NCI-H2196 treated with DMSO at 0.1 percent for 48 hours (cell line): ENCODE measurements around the gene KBTBD12.

Experiments used
- DNase-seq: peaks from one replicate; lab custom pipeline; 2025; ENCODE audit not compliant: unreplicated experiment; lab: John Stamatoyannopoulos, UW

KBTBD12 gene

DNA sequence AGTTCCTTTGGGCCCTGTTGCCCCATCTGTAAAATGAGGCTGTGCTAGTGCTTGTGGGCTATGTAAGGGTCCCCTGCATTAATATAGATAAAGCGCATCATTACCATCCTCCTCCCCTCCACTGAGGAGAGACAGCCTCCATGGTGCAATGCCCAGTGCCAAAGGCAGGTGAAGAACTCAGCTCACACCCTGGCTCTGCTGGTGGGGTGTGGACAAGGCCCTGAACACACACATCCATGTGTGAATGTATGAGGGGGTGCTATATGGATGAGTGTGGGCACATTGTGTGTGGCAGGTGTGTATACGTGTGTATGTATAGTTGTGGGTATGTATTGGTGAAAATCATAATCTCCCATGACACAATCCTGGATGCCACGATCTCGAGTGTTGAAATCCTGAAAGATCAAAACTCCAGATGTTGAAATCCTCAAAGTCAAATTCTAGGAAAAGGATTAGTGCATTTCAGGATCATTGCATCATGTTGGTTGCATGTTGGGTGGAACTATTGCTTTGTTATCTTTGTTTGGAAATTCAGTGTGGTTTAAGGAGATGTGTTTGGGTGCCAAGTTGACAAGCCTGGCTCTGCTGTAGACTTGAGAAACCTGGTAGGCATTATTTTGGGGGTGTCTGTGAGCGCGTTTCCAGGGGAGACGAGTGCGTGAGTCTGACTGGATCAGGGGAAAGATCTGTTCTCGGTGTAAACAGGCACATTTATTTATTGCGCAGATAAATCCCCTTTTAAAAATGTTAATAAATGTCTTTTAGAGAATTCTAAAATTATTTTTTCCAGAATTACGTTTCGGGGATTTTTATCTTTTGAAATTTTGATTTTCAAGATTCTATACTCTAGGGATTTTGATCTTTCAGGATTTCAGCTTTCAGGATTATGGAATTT lies 95.2 kb downstream of the KBTBD12 start:
- no peak for DNase-seq

GRCh38 chr3:128011140-128011539 lies 96.1 kb downstream of the KBTBD12 start:
- DNase-seq, result no peak

- DNase-seq, result no peak
These were observed 97.0 kb downstream of the KBTBD12 start for GRCh38 chr3:128012050-128012449.

DNA sequence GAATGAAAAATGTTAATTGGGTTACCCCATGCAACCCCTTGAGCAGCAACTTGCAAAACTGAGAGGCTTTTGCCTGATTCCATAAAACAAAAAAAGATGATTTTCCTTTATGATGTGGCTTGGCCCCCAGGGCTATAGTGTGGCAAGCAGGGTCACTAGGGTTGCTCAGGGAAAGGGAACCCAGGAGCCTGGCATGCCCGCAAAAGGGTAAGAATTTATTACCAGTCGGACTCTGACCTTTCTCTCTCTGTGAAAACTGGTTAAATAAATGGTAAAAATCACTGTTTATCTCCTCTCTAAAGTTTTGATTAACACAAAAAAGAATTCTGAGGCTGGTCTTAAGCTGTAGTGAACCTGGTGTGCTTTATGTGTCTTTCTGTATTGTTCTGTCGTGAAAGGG lies 99.5 kb downstream of the KBTBD12 start:
- no peak for DNase-seq

DNA sequence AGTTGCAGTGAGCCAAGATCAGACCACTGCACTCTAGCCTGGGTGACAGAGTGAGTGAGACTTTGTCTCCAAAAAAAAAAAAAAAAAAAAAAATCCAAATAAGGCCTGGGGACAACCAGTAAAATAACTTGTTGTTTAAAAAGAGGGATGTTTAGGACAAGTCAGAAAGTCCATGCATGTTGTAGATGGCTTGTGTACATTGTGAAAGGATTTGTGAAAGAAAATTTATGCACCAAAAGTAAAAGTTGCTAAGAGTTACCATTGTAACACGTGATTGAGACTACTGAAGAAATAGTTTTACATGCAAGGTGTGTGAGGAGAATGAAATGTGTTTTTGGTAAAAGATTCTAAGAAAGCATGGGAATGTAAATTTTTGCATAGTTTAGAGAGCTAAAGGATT lies 101.5 kb downstream of the KBTBD12 start:
- no peak for DNase-seq

GRCh38 chr3:128021768-128022372 lies 106.8 kb downstream of the KBTBD12 start:
- DNase-seq, result no peak

DNA sequence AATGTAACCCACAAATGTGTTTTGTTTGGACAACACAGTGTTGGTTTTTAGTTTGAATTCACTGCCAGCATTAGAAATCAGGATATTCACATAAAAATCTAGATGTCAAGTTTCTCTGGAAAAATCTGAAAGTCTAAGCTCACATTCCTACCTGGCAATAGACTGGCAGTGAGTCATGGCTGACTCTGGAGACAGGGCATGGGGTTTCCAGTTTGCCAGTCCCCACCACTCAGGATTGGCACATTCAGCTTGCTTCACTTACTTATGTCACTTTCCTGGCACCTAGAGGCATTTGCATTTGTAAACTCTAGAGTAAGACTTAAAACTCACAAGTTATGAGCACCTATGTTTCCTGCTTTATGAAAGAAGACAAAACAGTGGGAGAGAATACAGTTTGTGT lies 118.1 kb downstream of the KBTBD12 start:
- no peak for DNase-seq

DNA sequence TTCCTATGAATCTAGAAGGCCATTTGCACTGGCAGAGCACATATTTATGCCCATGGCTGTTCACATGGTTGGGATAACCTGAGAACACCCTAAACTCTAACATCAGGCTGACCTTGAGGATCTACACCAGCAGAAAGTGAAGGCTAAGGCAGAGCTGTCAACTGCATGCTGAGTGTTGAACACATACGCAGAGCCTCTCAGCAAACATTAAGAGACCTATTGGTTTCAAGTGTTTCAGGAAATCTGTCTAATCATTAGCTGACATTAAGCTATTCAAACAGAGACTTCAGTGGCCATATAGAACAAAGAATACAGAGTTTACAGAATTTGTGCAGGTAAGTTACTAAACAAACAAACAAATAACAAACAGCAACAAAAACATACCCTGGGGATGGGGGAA lies 121.1 kb downstream of the KBTBD12 start:
- no peak for DNase-seq
